DOHH2 (cell line): ENCODE measurements around the gene PSEN2.

Experiments used
- CTCF ChIP-seq: fragments of 200-600 bp; sonication (generic); IDR thresholded peaks from one replicate; pipeline ENCODE4 v1.5.1; 2014; ENCODE audit warnings: antibody characterized with exemption, mild to moderate bottlenecking, low read depth, low read length; ENCODE audit not compliant: poor library complexity, severe bottlenecking
- EZH2phosphoT487 ChIP-seq: fragments of 200-600 bp; sonication (generic); IDR thresholded peaks from 2 replicates; pipeline ENCODE4 v1.6.1; 2017; ENCODE audit warnings: borderline replicate concordance, mild to moderate bottlenecking, antibody characterized with exemption, low read length, moderate library complexity, mixed read lengths

- TF ChIP-seq CTCF (no peak), EZH2phosphoT487 (no peak)
Measured at GRCh38 chr1:226891346-226891745, 20.9 kb downstream of the PSEN2 start.
